Neural cell (in vitro differentiated cells): ENCODE results near the gene TMPRSS12. TPM values are rescaled to one million over a fixed set of nuclear protein-coding genes. Genes with fewer than 3 reads are reported as not detected.
"Not testable (repeated sequence)": the region's sequence is repeated elsewhere in the genome, so short reads cannot be mapped to it uniquely, and the experiment has no call there.

ENCODE experiments used
- H2AFZ ChIP-seq: fragments of 200-600, 300-800 bp; sonication (generic), shearing (Covaris generic); 2 replicates; pipeline ENCODE4 v1.6.0; 2014; ENCODE audit warnings: low read depth, mild to moderate bottlenecking, antibody characterized with exemption, low read length, moderate library complexity
- H3F3A ChIP-seq: fragments of 200-600 bp; shearing (Covaris generic); 2 replicates; pipeline ENCODE4 v1.6.1; 2016; ENCODE audit warnings: mild to moderate bottlenecking, moderate library complexity, mixed read lengths, antibody characterized with exemption, low read length; ENCODE audit not compliant: insufficient read depth, poor library complexity, severe bottlenecking
- H3K27ac ChIP-seq: fragments of 200-600, 300-800 bp; sonication (generic), shearing (Covaris generic); 2 replicates; pipeline ENCODE4 v1.5.1; 2014; ENCODE audit warnings: mild to moderate bottlenecking, low read length, moderate library complexity
- H3K27me3 ChIP-seq: fragments of 300-800, 200-600 bp; sonication (generic), shearing (Covaris generic); 2 replicates; pipeline ENCODE4 v1.6.0; 2014; ENCODE audit warnings: mild to moderate bottlenecking, low read depth, low read length, moderate library complexity; ENCODE audit not compliant: insufficient read depth
- H3K36me3 ChIP-seq: fragments of 300-800, 200-600 bp; sonication (generic), shearing (Covaris generic); 2 replicates; pipeline ENCODE4 v1.5.1; 2014; ENCODE audit warnings: mild to moderate bottlenecking, antibody characterized with exemption, low read length, moderate library complexity; ENCODE audit not compliant: insufficient read depth
- H3K4me2 ChIP-seq: fragments of 300-800, 200-600 bp; sonication (generic), shearing (Covaris generic); 2 replicates; pipeline ENCODE4 v1.6.0; 2014; ENCODE audit warnings: mild to moderate bottlenecking, low read length
- H3K4me3 ChIP-seq: fragments of 300-800, 200-600 bp; sonication (generic), shearing (Covaris generic); 2 replicates; pipeline ENCODE4 v1.5.1; 2014; ENCODE audit warnings: mild to moderate bottlenecking, low read length, moderate library complexity
- H3K79me2 ChIP-seq: fragments of 200-600 bp; shearing (Covaris generic); replicated peaks from 2 replicates; pipeline ENCODE4 v1.6.0; 2014; ENCODE audit warnings: mild to moderate bottlenecking, low read length, moderate library complexity; ENCODE audit not compliant: insufficient read depth
- H3K9ac ChIP-seq: fragments of 300-800, 200-600 bp; sonication (generic), shearing (Covaris generic); 2 replicates; pipeline ENCODE4 v1.6.1; 2016; ENCODE audit warnings: mild to moderate bottlenecking, low read length, mixed read lengths
- H3K9me2 ChIP-seq: fragments of 200-600 bp; shearing (Covaris generic); 2 replicates; pipeline ENCODE4 v1.6.1; 2016; ENCODE audit warnings: mild to moderate bottlenecking, low read length, mixed read lengths; ENCODE audit not compliant: insufficient read depth
- H3K9me3 ChIP-seq: fragments of 200-600, 300-800 bp; sonication (generic), shearing (Covaris generic); 2 replicates; pipeline ENCODE4 v1.6.1; 2016; ENCODE audit warnings: mild to moderate bottlenecking, mixed run types, low read length, moderate library complexity, mixed read lengths
- H4K20me1 ChIP-seq: fragments of 200-600 bp; shearing (Covaris generic); 2 replicates; pipeline ENCODE4 v1.6.1; 2016; ENCODE audit warnings: mild to moderate bottlenecking, mixed run types; ENCODE audit not compliant: insufficient read depth
- EP300 ChIP-seq: fragments of 450-650 bp; conservative IDR thresholded peaks from 2 replicates; pipeline ENCODE4 v1.6.1; 2014; ENCODE audit warnings: antibody characterized with exemption, mild to moderate bottlenecking, moderate library complexity; ENCODE audit not compliant: poor library complexity, severe bottlenecking
- EZH2 ChIP-seq: fragments of 200-600, 300-800 bp; shearing (Covaris generic), sonication (generic); IDR thresholded peaks from 2 replicates; pipeline ENCODE4 v1.6.1; 2014; ENCODE audit warnings: antibody characterized with exemption, low read length, borderline replicate concordance, mild to moderate bottlenecking; ENCODE audit not compliant: insufficient read depth, poor library complexity, severe bottlenecking
- MXI1 ChIP-seq: fragments of 450-650 bp; conservative IDR thresholded peaks from 2 replicates; pipeline ENCODE4 v1.6.1; 2014; ENCODE audit warnings: antibody characterized with exemption, mild to moderate bottlenecking; ENCODE audit not compliant: poor library complexity, severe bottlenecking
- POLR2AphosphoS5 ChIP-seq: IDR thresholded peaks from 2 replicates; pipeline ENCODE4 v1.6.1; 2012
- RAD21 ChIP-seq: fragments of 450-650 bp; conservative IDR thresholded peaks from 2 replicates; pipeline ENCODE4 v1.6.1; 2014; ENCODE audit warnings: antibody characterized with exemption, mild to moderate bottlenecking, moderate library complexity
- SMC3 ChIP-seq: fragments of 450-650 bp; conservative IDR thresholded peaks from 2 replicates; pipeline ENCODE4 v1.6.1; 2014; ENCODE audit warnings: antibody characterized with exemption, mild to moderate bottlenecking, moderate library complexity; ENCODE audit not compliant: poor library complexity
- TAF1 ChIP-seq: IDR thresholded peaks from 2 replicates; pipeline ENCODE4 v1.6.1; 2012; ENCODE audit warnings: low read depth
- polyA plus RNA-seq: library from polyadenylated mRNA; depleted of rRNA; stranded (reverse); fragments of >200 nt; gene quantifications from 2 replicates; pipeline ENCODE4 v1.2.3, GENCODE V29; 2014
- TF ChIP-seq, protein P1 (sequence below): fragments of 450-650 bp; IDR thresholded peaks from 2 replicates; pipeline ENCODE4 v1.5.1; 2014; ENCODE audit warnings: antibody characterized with exemption, mild to moderate bottlenecking, moderate library complexity; ENCODE audit not compliant: poor library complexity, severe bottlenecking
- TF ChIP-seq, protein P2 (sequence below): IDR thresholded peaks from 2 replicates; pipeline ENCODE4 v1.6.1; 2012; ENCODE audit warnings: borderline replicate concordance

TMPRSS12 gene
- polyA plus RNA-seq, 1 donor from 2014 or later, result not detected

DNA sequence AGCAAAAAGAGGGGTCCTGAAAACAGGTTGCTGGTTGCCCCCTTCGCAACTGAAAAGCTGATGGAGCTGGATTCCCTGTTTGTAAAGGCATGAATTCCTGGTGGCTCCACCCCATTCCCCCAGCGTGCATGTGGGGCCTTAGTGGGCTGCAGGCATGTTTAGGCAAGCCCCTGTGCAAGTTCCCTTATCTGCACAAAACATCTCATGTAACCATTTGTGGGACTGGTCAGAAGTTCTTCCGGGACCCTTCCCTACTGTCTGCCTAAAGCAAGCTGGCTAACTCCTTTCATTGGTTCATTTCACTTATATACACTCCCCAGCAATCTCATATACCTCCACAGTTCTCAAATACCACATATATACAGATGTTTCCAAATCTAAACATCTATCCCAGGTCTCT, 85.7 kb downstream of the TMPRSS12 start:
- Histone ChIP-seq H3K36me3 (no peaks in the 10 kb centered on the region), H3K9me2 (no peaks in the 10 kb centered on the region), H3K4me3 (no peak overlapping the region), H3K9me3 (no peaks in the 10 kb centered on the region), H3K27ac (no peak overlapping the region), H2AFZ (no peak overlapping the region), H3F3A (no peaks in the 10 kb centered on the region), H4K20me1 (no peaks in the 10 kb centered on the region), H3K79me2 (no peaks in the 10 kb centered on the region), H3K4me2 (no peak overlapping the region), H3K27me3 (no peaks in the 10 kb centered on the region), H3K9ac (no peak overlapping the region)
- no peak for TF ChIP-seq EP300

- Histone ChIP-seq H3K9me3 (no peaks in the 10 kb centered on the region), H4K20me1 (no peaks in the 10 kb centered on the region), H3K9me2 (no peaks in the 10 kb centered on the region), H2AFZ (no peak overlapping the region), H3K36me3 (no peaks in the 10 kb centered on the region), H3K27me3 (no peaks in the 10 kb centered on the region), H3K79me2 (no peaks in the 10 kb centered on the region), H3K9ac (no peak overlapping the region), H3F3A (no peaks in the 10 kb centered on the region), H3K27ac (no peak overlapping the region), H3K4me2 (no peak overlapping the region), H3K4me3 (no peak overlapping the region)
- TF ChIP-seq TAF1 (no peak), MXI1 (no peak), EZH2 (no peak), SMC3 (no peak), POLR2AphosphoS5 (no peak), RAD21 (no peak), EP300 (no peak)
- TF ChIP-seq, protein P1, sequence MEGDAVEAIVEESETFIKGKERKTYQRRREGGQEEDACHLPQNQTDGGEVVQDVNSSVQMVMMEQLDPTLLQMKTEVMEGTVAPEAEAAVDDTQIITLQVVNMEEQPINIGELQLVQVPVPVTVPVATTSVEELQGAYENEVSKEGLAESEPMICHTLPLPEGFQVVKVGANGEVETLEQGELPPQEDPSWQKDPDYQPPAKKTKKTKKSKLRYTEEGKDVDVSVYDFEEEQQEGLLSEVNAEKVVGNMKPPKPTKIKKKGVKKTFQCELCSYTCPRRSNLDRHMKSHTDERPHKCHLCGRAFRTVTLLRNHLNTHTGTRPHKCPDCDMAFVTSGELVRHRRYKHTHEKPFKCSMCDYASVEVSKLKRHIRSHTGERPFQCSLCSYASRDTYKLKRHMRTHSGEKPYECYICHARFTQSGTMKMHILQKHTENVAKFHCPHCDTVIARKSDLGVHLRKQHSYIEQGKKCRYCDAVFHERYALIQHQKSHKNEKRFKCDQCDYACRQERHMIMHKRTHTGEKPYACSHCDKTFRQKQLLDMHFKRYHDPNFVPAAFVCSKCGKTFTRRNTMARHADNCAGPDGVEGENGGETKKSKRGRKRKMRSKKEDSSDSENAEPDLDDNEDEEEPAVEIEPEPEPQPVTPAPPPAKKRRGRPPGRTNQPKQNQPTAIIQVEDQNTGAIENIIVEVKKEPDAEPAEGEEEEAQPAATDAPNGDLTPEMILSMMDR, result no peak
Observed at GRCh38 chr12:50929831-50930230, 87.1 kb downstream of the TMPRSS12 start.

GRCh38 chr12:50930477-50930876, 87.8 kb downstream of the TMPRSS12 start:
- not testable (repeated sequence) for H3K27ac ChIP-seq

DNA sequence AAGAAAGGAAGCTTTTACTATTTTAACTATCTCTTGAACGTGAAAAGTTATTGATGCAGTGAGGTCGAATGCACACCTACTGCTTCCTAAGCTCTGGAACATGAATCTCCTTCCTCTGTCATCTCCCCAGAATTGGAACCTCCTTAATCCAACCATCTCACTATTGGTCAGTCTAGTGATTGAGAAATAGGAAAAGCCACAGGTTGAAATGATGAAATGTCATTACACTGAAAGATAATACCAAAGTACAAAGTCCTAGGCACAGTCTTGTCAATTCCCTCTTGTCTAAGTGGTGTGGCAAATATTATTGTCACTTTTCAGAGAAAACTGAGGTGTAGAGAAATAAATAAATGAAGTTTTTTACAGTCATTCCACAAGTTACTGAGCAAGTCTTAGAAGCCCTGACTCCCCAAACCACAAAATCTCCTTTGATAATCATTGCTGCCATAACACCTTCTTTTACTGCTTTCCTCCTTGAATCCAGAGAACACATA, 90.1 kb downstream of the TMPRSS12 start:
- H4K20me1 ChIP-seq, result no peaks in the 10 kb centered on the region
- H3K79me2 ChIP-seq, result no peaks in the 10 kb centered on the region
- H3K4me3 ChIP-seq, result no peak overlapping the region
- no peak overlapping the region for H2AFZ ChIP-seq
- no peak overlapping the region for H3K9ac ChIP-seq
- no peaks in the 10 kb centered on the region for H3F3A ChIP-seq
- H3K27me3 ChIP-seq, result no peaks in the 10 kb centered on the region
- TF ChIP-seq SMC3 (no peak), TAF1 (no peak), POLR2AphosphoS5 (no peak), EP300 (no peak), RAD21 (no peak), EZH2 (no peak), MXI1 (no peak)
- TF ChIP-seq, protein P2, sequence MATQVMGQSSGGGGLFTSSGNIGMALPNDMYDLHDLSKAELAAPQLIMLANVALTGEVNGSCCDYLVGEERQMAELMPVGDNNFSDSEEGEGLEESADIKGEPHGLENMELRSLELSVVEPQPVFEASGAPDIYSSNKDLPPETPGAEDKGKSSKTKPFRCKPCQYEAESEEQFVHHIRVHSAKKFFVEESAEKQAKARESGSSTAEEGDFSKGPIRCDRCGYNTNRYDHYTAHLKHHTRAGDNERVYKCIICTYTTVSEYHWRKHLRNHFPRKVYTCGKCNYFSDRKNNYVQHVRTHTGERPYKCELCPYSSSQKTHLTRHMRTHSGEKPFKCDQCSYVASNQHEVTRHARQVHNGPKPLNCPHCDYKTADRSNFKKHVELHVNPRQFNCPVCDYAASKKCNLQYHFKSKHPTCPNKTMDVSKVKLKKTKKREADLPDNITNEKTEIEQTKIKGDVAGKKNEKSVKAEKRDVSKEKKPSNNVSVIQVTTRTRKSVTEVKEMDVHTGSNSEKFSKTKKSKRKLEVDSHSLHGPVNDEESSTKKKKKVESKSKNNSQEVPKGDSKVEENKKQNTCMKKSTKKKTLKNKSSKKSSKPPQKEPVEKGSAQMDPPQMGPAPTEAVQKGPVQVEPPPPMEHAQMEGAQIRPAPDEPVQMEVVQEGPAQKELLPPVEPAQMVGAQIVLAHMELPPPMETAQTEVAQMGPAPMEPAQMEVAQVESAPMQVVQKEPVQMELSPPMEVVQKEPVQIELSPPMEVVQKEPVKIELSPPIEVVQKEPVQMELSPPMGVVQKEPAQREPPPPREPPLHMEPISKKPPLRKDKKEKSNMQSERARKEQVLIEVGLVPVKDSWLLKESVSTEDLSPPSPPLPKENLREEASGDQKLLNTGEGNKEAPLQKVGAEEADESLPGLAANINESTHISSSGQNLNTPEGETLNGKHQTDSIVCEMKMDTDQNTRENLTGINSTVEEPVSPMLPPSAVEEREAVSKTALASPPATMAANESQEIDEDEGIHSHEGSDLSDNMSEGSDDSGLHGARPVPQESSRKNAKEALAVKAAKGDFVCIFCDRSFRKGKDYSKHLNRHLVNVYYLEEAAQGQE, result no peak
- TF ChIP-seq, protein P1, result no peak
- H3K9me2 ChIP-seq, result no peaks in the 10 kb centered on the region
- H3K9me3 ChIP-seq, result no peaks in the 10 kb centered on the region
- H3K36me3 ChIP-seq, result no peaks in the 10 kb centered on the region
- no peak overlapping the region for H3K4me2 ChIP-seq
- no peak overlapping the region for H3K27ac ChIP-seq

More at GRCh38 chr12:50930477-50930876, 87.8 kb downstream of the TMPRSS12 start:
- not testable (repeated sequence) for H3K9me2 ChIP-seq, H3K79me2 ChIP-seq, H3F3A ChIP-seq, H3K27me3 ChIP-seq, H2AFZ ChIP-seq, H3K36me3 ChIP-seq, H3K9ac ChIP-seq, H3K4me2 ChIP-seq, H3K9me3 ChIP-seq, H4K20me1 ChIP-seq, H3K4me3 ChIP-seq
